T-helper 9 cell (primary cell): ENCODE results near the gene ZNF732.
A peak's percentile ranks its signal among the peaks of the same experiment; 100 is the strongest.
"Not testable (repeated sequence)": the region's sequence is repeated elsewhere in the genome, so short reads cannot be mapped to it uniquely, and the experiment has no call there.

Source experiments
- DNase-seq: peaks from one replicate; pipeline ENCODE4 v3.0.0-alpha.2; 2020

The ZNF732 gene

DNA sequence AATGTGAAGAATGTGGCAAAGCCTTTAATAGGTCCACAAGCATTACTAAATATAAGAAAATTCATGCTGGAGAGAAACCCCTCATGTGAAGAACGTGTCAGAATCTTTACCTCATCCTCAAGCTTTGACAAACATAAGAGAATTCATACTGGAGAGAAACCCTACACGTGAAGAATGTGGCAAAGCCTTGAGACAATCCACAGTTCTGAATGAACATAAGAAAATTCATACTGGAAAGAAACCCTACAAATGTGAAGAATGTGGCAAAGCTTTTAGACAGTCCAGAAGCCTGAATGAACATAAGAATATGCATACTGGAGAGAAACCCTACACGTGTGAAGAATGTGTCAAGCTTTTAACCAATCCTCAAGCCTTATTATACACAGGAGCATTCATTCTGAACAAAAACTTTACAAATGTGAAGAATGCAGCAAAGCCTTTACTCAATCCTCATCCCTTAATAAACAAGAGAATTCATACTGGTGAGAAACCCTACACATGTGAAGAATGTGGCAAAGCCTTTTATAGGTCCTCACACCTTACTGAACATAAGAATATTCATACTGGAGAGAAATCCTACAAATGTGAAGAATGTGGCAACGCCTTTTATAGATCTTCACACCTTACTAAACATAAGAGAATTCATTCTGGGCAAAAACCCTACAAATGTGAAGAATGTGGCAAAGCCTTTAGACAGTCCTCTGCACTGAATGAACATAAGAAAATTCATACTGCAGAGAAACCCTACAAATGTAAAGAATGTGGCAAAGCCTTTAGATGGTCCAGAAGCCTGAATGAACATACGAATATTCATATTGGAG is 51.1 kb downstream of the ZNF732 start:
- no peak for DNase-seq

DNA sequence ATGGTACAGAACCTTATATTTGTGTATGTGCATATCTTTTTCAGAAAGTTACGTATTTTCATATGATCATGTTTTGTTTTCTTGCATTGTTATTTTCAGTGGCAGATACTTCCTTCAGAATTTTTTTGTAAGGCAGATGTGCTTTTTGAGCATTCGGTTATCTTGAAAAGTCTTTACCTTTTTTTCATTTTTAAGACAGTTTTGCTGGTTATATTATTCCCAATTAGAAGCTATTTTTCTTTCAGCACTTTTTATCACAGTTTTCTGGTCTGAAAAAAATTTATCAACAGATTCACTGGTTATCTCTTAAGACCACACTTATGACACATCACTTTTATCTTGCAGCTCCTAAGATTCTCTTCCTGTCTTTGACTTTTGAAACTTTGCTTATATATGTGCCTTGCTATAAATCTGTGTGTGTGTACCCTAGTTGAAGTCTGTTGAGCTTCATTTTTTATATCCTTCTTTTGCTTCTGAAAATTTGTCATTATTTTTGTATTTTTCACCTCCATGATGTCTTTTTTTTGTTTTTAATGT is 53.1 kb downstream of the ZNF732 start:
- no peak for DNase-seq

DNA sequence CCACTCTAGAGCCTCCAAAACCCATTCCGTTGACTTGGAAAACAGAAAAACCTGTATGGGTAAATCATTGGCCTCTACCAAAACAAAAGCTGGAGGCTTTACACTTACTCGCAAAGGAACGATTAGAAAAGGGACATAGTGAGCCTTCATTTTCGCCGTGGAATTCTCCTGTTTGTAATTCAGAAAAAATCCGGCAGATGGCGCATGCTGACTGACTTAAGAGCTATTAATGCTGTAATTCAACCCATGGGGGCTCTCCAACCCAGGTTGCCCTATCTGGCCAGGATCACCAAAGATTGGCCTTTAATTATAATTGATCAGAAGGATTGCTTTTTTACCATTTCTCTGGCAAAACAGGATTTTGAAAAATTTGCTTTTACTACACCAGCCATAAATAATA is 60.8 kb downstream of the ZNF732 start:
- peak; percentile 33 for DNase-seq

DNA sequence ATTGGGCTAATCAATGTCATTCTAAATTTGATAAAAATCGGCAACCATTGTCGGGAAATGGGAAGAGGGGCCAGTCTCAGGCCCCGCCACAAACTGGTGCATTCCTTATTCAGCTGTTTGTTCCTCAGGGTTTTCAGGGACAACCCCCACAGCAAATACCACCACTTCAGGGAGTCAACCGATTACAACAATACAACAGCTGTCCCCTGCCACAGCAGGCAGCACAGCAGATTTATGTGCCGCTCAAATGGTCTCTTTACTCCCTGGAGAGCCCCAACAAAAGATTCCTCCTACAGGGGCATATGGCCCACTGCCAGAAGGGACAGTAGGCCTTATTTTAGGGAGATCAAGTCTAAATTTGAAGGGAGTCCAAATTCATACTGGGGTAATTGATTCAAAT is 61.8 kb downstream of the ZNF732 start:
- no peak for DNase-seq

DNA sequence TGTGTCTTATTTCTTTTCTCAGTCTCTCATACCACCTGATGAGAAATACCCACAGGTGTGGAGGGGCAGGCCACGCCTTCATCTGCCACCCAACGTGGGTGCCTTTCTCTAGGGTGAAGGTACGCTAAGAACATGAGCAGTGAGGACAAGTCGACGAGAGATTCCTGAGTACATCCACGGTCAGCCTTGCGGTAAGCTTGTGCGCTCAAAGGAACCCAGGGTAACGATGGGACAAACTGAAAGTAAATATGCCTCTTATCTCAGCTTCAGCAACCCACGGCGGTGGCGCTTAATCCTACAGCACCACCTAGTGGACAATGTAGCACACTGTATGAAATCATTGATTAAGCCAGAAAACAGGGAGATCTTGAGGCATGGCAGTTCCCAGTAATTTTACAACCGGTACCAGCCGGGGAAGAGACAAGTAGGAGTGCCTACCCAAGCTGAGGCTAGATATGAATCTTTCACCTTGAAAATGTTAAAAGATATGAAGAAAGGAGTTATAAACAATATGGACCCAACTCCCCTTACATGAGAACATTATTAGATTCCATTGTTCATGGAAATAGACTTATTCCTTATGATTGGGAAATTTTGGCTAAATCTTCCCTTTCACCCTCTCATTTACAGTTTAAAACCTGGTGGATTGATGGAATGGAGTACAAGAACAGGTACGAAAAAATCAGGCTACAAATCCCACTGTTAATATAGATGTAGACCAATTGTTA is 63.0 kb downstream of the ZNF732 start:
- DNase-seq = peak; percentile 44

DNA sequence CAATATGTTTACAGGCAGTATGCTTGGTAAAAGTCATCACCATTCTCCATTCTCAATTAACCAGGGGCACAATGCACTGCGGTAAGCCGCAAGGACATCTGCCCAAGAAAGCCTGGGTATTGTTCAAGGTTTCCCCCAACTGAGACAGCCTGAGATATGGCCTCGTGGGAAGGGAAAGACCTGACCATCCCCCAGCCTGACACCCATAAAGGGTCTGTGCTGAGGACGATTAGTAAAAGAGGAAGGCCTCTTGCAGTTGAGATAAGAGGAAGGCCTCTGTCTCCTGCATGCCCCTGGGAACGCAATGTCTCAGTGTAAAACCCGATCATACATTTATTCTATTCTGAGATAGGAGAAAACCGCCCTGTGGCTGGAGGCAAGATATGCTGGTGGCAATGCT is 63.9 kb downstream of the ZNF732 start:
- not testable (repeated sequence) for DNase-seq

DNA sequence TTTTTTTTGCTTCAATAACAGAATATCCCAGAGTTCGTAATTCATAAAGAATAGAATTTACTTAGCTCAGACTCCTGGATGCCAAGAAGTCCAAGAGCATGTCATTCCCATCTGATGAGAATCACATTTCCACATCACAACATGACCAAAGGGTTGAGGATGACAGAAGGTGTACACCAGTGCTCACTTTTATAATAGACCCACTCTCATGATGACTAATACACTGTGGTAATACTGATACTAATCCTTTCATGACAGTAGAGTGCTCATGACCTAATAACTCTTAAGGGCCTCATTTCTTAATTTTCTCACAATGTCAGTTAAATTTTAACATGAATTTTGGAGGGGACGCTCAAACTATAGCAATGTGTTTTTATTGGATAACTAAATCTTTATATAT is 69.2 kb downstream of the ZNF732 start:
- DNase-seq = no peak

DNA sequence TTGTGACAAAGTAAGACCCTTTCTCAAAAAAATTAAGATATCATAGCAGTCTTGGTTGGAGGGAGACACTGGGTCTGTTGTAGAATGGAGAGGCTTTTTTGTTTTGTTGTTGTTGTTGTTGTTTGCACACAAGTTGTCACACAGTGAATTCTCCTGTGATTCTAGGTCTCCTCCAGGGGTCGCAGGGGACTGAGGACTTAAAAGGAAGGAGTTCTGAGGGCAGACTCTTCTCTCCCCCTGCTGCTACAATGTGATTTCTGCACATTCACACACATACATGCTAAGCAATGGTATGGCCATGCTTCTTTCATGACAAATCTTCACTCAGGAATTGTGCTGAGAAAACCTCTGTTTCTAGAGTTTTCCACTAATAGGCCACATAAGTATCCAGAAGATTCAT is 71.1 kb downstream of the ZNF732 start:
- no peak for DNase-seq

DNA sequence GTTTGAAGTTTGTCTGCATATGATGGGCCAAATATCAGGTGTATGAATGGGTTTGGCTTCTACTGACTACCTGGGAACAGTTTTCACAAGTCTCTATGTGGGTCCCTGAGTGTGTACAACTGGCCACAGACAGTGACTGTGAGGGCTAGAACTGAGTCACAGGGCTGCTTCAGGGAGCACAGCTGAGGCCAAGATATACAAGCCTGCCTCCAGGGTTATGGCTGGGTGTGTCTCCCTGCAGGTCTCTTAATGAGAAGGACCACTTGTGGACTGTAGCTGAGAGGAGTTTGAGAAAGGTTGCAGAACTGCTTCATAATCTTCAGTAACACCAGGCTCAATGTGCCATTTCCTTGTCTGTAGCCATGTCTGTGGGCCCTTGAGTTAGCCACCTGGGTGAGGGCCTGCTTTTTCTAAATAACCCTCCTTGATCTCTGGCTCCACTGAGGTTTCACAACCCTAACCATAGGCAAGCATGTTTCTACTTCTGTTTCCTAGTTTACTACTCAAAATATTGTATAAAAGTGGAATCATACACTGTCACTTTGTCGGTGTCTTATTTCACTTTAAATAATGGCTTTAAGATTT is 81.3 kb downstream of the ZNF732 start:
- no peak for DNase-seq
